Measurements from ENCODE around the gene ANO2.

ANO2 gene

GRCh38 chr12:5611162-5611561, 333.9 kb downstream of the ANO2 start:
- DNase-seq: no peak

- DNase-seq: no peak
Observed at GRCh38 chr12:5599378-5599777, 345.7 kb downstream of the ANO2 start.

GRCh38 chr12:5593998-5594397, 351.1 kb downstream of the ANO2 start:
- DNase-seq: no peak

- DNase-seq: no peak
Observed at GRCh38 chr12:5593086-5593485, 352.0 kb downstream of the ANO2 start.

- DNase-seq: no peak
Observed at GRCh38 chr12:5592310-5592709, 352.7 kb downstream of the ANO2 start.

GRCh38 chr12:5590316-5590715, 354.7 kb downstream of the ANO2 start:
- no peak for DNase-seq

- no peak for DNase-seq
Observed at GRCh38 chr12:5589054-5589453, 356.0 kb downstream of the ANO2 start.

- DNase-seq: no peak
Observed at GRCh38 chr12:5588591-5588990, 356.5 kb downstream of the ANO2 start.

- DNase-seq: no peak
Observed at GRCh38 chr12:5588176-5588575, 356.9 kb downstream of the ANO2 start.

- DNase-seq: no peak
Observed at GRCh38 chr12:5587711-5588121, 357.3 kb downstream of the ANO2 start.

- no peak for DNase-seq
Observed at GRCh38 chr12:5586201-5586600, 358.9 kb downstream of the ANO2 start.

GRCh38 chr12:5585178-5585577, 359.9 kb downstream of the ANO2 start:
- no peak for DNase-seq

- no peak for DNase-seq
Observed at GRCh38 chr12:5584412-5585175, 360.5 kb downstream of the ANO2 start.

GRCh38 chr12:5582541-5582940, 362.5 kb downstream of the ANO2 start:
- no peak for DNase-seq

- no peak for DNase-seq
Observed at GRCh38 chr12:5582018-5582417, 363.0 kb downstream of the ANO2 start.

- no peak for DNase-seq
Observed at GRCh38 chr12:5581616-5582015, 363.4 kb downstream of the ANO2 start.

GRCh38 chr12:5581019-5581418, 364.0 kb downstream of the ANO2 start:
- no peak for DNase-seq

- DNase-seq: no peak
Observed at GRCh38 chr12:5578775-5579174, 366.3 kb downstream of the ANO2 start.

- DNase-seq: no peak
Observed at GRCh38 chr12:5577741-5578140, 367.3 kb downstream of the ANO2 start.

- DNase-seq: no peak
Observed at GRCh38 chr12:5577211-5577612, 367.8 kb downstream of the ANO2 start.

GRCh38 chr12:5575987-5576386, 369.1 kb downstream of the ANO2 start:
- DNase-seq: no peak

- no peak for DNase-seq
Observed at GRCh38 chr12:5575232-5575631, 369.8 kb downstream of the ANO2 start.

GRCh38 chr12:5573390-5573789, 371.7 kb downstream of the ANO2 start:
- no peak for DNase-seq

GRCh38 chr12:5571115-5571514, 373.9 kb downstream of the ANO2 start:
- no peak for DNase-seq

- no peak for DNase-seq
Observed at GRCh38 chr12:5570416-5570815, 374.6 kb downstream of the ANO2 start.

Measured in stimulated activated naive CD4-positive, alpha-beta T cell (primary cell).